Uterus (tissue), 4 donors: ENCODE measurements around the gene ZC3HAV1L. TPM values are rescaled to one million over a fixed set of nuclear protein-coding genes. Genes with fewer than 3 reads are reported as not detected.

Experiments used
- DNase-seq, 2 donors: peaks; one replicate each; pipeline ENCODE4 v3.0.0-alpha.2; 2019 to 2020
- H3K27ac ChIP-seq, 2 donors: fragments of 200-600 bp; sonication (generic); 1 replicate in 1 of 2; 2 replicates in 1 of 2; pipeline ENCODE4 v1.5.1; 2016 to 2018
- H3K27me3 ChIP-seq, 2 donors: fragments of 200-600 bp; sonication (generic); one replicate each; pipeline ENCODE4 v1.5.1; 2018 to 2019; ENCODE audit warnings: control low read depth in 1 of 2
- H3K36me3 ChIP-seq, 2 donors: fragments of 200-600 bp; sonication (generic); one replicate each; pipeline ENCODE4 v1.5.1; 2019; ENCODE audit warnings: control low read depth in 1 of 2
- H3K4me1 ChIP-seq, 2 donors: fragments of 200-600 bp; sonication (generic); one replicate each; pipeline ENCODE4 v1.5.1; 2018 to 2019; ENCODE audit warnings: control low read depth in 1 of 2
- H3K4me3 ChIP-seq, 2 donors: fragments of 200-600 bp; sonication (generic); 1 replicate in 1 of 2; 2 replicates in 1 of 2; pipeline ENCODE4 v1.5.1; 2018 to 2019; ENCODE audit warnings: mild to moderate bottlenecking in 1 of 2
- H3K9me3 ChIP-seq, 2 donors: fragments of 200-600 bp; sonication (generic); one replicate each; pipeline ENCODE4 v1.5.1; 2019; ENCODE audit warnings: control low read depth in 1 of 2
- CTCF ChIP-seq, 4 experiments: fragments of 200-600 bp in 2 of 4; fragments of 450-650 bp in 2 of 4; sonication (generic) in 2 of 4; IDR thresholded peaks; one replicate each; pipeline ENCODE4 v1.5.1; 2016 to 2019; ENCODE audit warnings: antibody characterized with exemption in 4 of 4, mild to moderate bottlenecking in 2 of 4, moderate library complexity in 1 of 4
- POLR2A ChIP-seq, 2 donors: fragments of 450-650 bp; IDR thresholded peaks; one replicate each; pipeline ENCODE4 v1.6.1; 2016; ENCODE audit warnings: antibody characterized with exemption in 2 of 2, mild to moderate bottlenecking in 1 of 2, moderate library complexity in 1 of 2
- intact Hi-C: fragments of 100-400 bp; cut with DNase I; formaldehyde crosslinking; loops from one replicate; pipeline ENCODE4 v1.15.1; 2023; ENCODE audit warnings: low total_unique reads
- total RNA-seq, 4 donors: library from RNA; depleted of rRNA in 3 of 4; stranded (reverse); fragments of >200 nt in 3 of 4; gene quantifications; one replicate each; pipeline versions ENCODE4 v1.1.0 to v1.2.4, GENCODE V29; 2014 to 2023
- donor health status: DM: yes; HTN: yes; CAD: no.

Gene ZC3HAV1L
- total RNA-seq, 4 donors from 2014 or later, result 10.0 to 73.0 (median 31.9) TPM

GRCh38 chr7:139065323-139065722 lies 29.5 kb upstream of the ZC3HAV1L start:
- no peak overlapping the region for H3K27ac ChIP-seq
- no peaks in the 10 kb centered on the region for H3K4me1 ChIP-seq
- DNase-seq, result no peak
- H3K27me3 ChIP-seq, result no peaks in the 10 kb centered on the region
- H3K36me3 ChIP-seq, result no peaks in the 10 kb centered on the region
- no peak overlapping the region for H3K4me3 ChIP-seq
- TF ChIP-seq CTCF (IDR thresholded peaks at IDR 0.05) (no peak), POLR2A (IDR thresholded peaks at IDR 0.05) (no peak)
- intact Hi-C loops, result no loop called here
- H3K9me3 ChIP-seq, result no peaks in the 10 kb centered on the region

GRCh38 chr7:139061416-139061815 lies 25.6 kb upstream of the ZC3HAV1L start:
- H3K36me3 ChIP-seq, result no peaks in the 10 kb centered on the region
- intact Hi-C loops, result no loop called here
- no peak for DNase-seq
- no peaks in the 10 kb centered on the region for H3K9me3 ChIP-seq
- no peak overlapping the region for H3K27ac ChIP-seq
- H3K27me3 ChIP-seq, result no peaks in the 10 kb centered on the region
- TF ChIP-seq CTCF (IDR thresholded peaks at IDR 0.05), result no peak
- no peak for TF ChIP-seq POLR2A (IDR thresholded peaks at IDR 0.05)
- no peaks in the 10 kb centered on the region for H3K4me1 ChIP-seq
- no peak overlapping the region for H3K4me3 ChIP-seq

GRCh38 chr7:139060695-139061237 lies 24.9 kb upstream of the ZC3HAV1L start:
- H3K27ac ChIP-seq, result no peak overlapping the region
- TF ChIP-seq POLR2A (IDR thresholded peaks at IDR 0.05) (no peak), CTCF (IDR thresholded peaks at IDR 0.05) (no peak)
- no peak for DNase-seq
- no peaks in the 10 kb centered on the region for H3K9me3 ChIP-seq
- no peaks in the 10 kb centered on the region for H3K36me3 ChIP-seq
- H3K27me3 ChIP-seq, result no peaks in the 10 kb centered on the region
- H3K4me3 ChIP-seq, result no peak overlapping the region
- no peaks in the 10 kb centered on the region for H3K4me1 ChIP-seq
- intact Hi-C loops, result no loop called here

GRCh38 chr7:139059905-139060304 lies 24.1 kb upstream of the ZC3HAV1L start:
- Histone ChIP-seq H3K27ac (no peak overlapping the region), H3K36me3 (no peaks in the 10 kb centered on the region), H3K27me3 (no peaks in the 10 kb centered on the region), H3K4me3 (no peak overlapping the region), H3K9me3 (no peaks in the 10 kb centered on the region), H3K4me1 (no peaks in the 10 kb centered on the region)
- TF ChIP-seq POLR2A (IDR thresholded peaks at IDR 0.05) (no peak), CTCF (IDR thresholded peaks at IDR 0.05) (no peak)
- no peak for DNase-seq
- intact Hi-C loops, result no loop called here

- no peak for DNase-seq
- TF ChIP-seq POLR2A (IDR thresholded peaks at IDR 0.05) (no peak), CTCF (IDR thresholded peaks at IDR 0.05) (no peak)
- no peaks in the 10 kb centered on the region for H3K4me1 ChIP-seq
- no peaks in the 10 kb centered on the region for H3K27me3 ChIP-seq
- H3K9me3 ChIP-seq, result no peaks in the 10 kb centered on the region
- no peaks in the 10 kb centered on the region for H3K36me3 ChIP-seq
- H3K4me3 ChIP-seq, result no peak overlapping the region
- intact Hi-C loops, result no loop called here
- H3K27ac ChIP-seq, result peak overlapping the region in 1 of 2 donors; percentile 52
These were observed 23.1 kb upstream of the ZC3HAV1L start for GRCh38 chr7:139058943-139059342.
